NCI-H1417 treated with DMSO at 0.1 percent for 48 hours (cell line): ENCODE data around the gene HOMEZ.

Source experiments
- DNase-seq: peaks from one replicate; lab custom pipeline; 2025; lab: John Stamatoyannopoulos, UW

Gene HOMEZ

DNA sequence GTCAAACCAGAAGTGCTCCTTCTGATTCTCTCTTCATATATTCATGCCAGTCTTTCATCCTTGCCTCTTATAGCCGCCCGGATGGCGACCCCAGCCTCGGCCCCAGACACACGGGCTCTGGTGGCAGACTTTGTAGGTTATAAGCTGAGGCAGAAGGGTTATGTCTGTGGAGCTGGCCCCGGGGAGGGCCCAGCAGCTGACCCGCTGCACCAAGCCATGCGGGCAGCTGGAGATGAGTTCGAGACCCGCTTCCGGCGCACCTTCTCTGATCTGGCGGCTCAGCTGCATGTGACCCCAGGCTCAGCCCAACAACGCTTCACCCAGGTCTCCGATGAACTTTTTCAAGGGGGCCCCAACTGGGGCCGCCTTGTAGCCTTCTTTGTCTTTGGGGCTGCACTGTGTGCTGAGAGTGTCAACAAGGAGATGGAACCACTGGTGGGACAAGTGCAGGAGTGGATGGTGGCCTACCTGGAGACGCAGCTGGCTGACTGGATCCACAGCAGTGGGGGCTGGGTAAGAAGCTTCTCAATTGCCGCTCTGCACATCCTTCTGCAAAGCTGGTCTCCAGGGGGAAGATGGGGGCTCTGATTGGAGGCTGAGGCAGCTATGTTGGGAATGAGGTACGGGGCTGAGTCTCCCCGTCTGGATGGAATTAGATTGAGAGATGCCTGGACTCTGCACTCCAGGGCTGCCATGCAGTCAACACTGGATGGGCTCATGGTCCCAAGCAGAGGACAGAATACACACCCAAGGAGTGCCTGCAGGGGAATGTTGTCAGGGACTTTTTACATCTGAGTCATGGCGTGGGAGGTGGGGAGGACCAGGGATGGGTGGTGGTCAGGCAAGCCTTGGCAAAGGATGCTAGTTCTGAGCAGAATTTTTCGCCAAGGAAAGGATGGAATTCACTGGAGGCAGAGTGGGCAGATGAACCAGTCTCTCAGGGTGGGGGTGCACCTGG, 22.0 kb upstream of the HOMEZ start:
- no peak for DNase-seq

DNA sequence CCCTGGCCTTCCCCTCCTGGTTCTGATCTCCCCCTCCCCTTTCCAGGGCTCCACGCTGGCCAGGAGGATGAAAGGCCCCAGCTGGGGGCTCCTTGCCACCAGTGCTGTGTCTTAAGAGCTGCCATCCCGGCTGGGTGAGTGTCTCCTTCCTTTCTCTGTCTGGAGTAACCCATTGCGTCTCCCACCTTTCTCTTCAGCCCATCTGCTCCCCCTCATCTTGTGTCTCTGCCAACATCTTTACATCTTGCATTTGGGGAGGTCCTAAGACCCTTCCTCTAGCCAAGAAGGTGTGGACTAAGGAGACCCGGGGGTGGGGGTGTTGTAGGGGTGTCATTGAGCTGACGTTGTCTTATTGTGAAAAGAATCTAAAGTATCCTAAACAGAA, 21.2 kb upstream of the HOMEZ start:
- no peak for DNase-seq

DNA sequence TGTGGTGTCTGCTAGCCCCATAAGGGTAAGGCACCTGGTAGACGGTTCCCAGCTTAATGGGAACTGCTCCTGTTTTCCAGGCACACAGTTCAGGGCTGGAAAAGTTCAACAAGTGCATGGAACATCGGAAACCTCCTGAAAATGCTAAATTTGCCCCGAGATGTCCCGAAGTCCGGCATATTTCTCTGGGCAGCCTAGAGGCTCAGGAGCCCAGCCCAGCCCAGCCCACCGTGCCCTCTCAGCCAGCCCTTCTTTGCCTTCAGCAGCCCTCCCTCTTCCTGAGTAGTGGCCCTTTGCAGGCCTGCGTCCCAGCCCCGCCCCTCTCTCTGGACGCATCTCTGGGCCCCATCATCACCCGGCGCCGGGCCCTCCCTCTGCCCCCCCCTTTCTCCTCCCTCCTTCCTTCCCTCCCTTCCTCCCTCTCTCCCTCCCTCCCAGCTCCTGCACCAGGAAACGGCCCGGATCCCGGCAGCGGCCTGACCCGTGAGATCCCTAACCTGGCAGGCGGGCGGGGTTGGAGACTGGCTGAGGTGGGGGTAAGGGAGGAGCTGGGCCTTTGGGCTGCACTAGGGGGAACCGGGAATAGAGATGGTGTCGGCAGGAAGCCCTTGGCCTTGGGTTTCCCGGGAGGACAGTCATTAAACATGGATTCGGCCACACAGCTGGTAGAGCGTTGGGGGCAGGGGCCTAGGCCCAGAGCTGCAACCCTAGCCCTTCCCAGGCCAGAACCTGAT, 20.6 kb upstream of the HOMEZ start, which contains the start of gene BCL2L2:
Gene BCL2L2, plus strand, starts transcription at position 422 of the 734 bp plus-strand sequence. CDS start 935 bp downstream, outside the sequence.
- DNase-seq, result peak; percentile 26

DNA sequence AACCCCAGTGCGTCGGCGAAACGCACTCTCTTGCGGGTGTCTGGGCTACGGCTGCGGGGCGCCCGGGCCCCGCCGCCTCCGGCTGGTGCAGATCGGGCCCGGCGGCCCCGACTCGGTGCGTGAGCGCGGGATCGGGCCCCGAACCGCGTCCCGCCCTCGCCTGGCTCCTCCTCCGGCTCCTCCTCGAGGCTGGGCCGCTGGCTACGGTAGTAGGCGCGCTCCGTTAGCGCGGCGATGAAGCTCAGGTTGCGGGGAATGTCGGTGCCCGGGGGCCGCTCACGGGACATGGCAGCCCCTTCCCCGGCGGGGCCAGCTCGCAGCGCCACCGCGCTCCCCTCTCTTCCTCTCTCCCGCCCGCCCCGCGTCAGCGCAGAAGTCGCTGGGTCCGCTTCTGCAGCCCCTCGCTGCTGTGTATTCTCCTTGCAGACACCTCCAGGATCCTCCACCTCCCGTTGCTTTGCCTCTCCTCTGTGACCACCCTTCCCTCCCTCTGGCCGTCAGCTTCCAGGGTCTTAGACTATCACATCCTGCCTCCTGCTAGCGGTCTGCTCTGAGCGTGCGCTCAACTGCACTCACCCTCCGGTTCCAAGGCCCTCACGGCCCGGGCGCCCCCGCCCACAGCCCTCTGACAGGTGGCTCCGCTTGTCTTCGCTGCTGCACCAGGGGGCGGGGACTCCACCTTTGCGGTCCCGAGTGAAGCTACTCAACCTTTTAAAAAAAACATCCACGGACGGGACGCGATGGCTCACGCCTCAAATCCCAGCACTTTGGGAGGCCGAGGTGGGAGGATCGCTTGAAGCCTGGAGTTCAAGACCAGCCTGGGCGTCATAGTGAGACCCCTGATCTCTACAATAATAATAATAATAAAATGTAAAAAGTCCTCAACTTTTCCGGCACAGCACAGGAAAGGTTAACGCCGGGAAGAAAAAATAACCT, 16.6 kb upstream of the HOMEZ start, which contains the start of gene PPP1R3E:
Gene PPP1R3E, minus strand, starts transcription at position 570 of the 936 bp plus-strand sequence. Its CDS starts 283 bp downstream, at position 287.
- DNase-seq, result peak; percentile 26

DNA sequence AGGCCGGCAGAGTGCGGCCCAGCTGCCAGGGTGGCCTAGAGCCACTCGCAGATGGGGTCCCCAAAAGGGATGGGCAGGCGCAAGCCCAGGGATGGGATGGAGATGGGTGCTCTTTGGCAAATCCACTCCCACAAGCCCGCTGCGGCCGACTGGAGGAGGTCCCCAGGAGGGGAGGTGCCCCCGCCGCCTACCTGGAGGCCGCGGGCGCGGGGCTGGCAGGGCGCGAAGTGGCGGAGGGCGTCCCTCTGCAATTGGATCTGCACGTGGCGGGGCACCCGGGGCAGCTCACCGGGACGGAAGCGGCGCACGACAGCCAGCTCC, 16.0 kb upstream of the HOMEZ start:
- no peak for DNase-seq

DNA sequence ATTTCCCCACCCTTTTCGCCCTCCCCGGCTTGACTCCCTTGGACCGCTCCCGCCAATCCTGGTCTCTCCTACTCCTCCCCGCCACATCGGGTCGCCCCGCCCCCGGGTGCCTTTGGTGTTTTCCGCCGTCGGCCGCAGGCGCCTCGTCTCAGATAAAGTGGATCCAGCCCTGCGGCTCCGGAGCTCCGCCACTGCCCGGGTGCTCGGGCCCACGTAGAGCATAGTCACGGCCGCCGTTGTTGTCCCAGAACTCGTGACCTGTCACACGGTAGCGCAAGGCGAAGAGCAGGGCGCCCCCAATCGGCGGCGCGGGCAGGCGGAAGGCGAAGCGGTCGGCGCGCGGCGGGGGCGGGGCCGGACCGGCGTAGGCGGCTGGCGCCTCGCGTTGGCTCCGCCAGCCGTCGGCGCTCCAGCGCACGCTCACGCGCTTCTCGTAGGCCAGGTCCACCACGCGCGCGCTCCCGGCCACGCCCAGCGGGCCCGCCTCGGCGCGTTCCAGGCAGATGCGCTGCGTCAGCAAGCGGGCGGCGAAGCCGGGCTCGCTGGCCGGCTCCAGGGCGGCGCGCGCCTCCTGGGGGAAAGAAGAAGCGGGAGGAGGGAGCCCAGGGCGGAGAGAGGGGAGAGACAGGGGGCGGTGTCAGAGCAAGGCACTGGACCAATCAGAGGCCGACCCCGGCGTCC, 15.5 kb upstream of the HOMEZ start:
- peak; percentile 98 for DNase-seq

DNA sequence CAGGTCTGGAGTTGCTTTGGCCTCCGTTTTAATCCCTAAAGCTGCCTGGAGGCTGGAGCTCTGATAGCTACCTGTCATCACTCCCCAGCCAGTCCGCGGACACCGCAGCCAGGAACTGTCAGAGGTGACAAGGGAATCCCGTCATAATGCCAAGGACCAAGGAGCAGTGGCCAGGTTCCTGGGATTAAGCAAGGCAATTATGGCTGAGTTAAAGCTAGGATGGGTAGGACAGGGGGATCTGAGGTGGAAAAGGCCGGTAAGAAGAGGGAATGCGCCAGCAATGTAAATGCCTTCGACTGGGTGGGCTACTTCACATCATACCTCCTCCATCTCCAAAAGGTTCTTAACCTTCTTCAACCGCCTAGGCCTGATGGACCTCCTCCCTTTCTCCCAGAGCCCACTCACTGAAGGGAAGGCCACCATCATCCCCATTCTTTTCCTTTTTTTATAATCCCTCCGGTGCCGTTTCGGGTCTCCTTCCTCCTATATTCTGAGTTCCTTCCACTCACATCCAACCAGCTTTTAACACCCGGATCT, 14.8 kb upstream of the HOMEZ start:
- no peak for DNase-seq

DNA sequence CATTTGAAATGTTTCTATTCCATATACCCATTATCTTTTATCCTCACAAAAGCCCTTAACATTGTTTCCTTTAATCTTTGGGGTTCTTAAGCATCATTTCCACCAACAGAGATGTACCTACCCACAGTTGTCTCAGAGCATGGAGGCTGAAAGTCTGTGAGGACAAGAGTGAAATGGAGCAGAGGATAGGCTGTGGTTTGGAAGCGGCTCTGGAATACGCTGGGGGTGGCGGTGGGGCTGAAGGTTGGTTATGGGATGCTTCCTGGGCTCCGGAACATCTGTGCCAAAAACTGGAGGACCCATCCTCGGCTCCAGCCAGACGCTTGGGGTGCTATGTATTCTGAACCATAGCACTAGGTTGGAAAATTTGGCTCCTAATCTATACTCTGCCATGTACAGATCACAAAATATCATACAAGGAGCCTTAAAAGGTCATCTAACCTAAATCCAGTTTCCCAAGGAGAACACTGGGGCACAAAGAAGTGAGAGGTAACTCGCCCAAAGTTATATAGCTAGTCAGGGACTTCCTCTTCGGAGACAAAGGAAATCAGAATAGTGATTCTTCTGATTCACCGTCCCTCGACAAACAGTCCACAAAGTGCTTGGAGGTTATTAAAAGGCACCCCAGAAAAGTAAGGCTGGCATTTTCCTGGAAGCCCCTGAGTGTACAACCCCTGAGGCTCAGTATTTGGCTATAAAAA, 14.2 kb upstream of the HOMEZ start:
- no peak for DNase-seq

DNA sequence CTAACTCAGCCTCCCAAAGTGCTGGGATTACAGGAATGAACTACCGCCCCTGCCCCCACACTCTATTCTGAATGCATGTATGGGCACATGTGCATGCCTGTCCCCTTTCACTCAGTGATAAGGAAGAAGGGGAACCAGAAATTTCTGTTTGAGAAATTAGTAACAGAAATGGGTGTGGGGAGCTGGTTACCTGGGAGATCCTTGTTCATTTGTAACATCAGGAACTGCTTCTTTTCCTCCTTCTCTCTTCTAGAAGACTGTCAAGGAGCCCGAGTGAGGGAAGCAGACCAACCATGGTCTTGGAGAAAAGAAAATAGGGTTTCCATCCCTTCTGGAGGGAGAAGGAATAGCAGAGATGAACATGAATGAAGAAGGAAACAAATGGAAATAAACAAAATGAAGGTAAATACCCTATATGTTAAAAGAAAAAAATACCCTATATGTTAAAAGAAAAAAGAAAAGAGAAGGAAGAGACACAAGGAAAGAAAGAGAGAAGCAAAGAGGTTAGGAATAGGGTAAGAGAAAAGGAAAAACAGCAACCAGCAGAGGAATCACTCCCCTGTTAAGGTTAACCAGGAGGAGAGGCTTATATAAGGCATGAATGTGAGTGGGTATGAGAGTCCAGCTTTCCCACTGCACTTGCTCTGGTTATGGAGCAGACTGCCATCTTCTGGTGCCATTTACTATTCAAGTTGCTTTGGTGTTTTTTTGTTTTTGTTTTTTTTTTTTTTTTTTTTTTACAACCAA, 13.5 kb upstream of the HOMEZ start:
- DNase-seq, result no peak

DNA sequence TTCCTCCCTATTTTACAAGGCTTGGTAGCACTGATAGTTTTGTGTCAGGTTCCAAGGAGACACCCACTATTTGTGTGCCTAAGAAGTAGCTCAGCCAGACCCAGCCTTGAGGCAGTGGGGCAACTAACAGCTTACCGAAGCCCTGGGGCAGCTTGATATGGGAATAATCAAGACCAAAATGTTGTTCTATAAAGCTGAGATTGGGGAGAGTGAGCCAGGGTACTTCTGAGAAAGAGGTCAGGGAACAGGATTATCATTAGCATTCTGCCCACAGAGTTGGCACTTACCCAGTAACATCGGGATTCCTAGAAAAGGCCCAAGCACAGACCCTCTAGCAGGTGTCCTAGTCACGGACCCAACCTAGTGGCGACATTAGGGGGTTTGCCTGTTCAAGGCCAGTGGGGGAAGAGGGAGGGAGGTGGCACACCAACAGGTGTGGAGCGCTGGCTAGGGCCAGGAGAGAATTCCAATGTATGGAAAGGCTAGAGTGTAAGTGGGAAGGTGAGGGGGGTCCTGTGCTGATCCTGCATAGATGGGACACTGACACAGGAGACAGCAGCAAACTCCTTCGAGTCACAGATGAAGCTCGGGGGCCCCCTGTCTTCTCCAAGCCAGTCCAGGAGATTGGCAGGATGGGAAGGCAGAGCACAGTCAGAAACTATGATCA, 11.8 kb upstream of the HOMEZ start:
- DNase-seq, result no peak

DNA sequence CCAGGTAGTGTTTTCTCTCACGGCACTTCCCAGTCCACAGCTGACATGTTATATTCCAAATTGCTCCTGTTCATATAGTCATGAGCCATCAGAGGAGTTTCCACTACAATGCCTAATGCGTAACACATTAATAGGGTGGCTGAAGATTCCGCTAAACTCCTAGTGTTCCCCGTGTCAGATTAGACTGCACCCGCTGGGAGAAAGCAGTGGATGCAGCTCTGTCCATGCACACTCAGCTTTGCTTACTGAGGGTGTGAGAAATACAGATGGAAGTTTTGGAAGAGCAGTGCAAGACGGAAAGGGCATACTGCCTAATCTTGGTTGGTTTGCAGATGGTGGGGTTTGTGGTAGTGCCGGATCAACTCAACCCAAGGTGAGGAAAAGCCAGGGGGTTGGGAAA, 11.2 kb upstream of the HOMEZ start:
- no peak for DNase-seq

DNA sequence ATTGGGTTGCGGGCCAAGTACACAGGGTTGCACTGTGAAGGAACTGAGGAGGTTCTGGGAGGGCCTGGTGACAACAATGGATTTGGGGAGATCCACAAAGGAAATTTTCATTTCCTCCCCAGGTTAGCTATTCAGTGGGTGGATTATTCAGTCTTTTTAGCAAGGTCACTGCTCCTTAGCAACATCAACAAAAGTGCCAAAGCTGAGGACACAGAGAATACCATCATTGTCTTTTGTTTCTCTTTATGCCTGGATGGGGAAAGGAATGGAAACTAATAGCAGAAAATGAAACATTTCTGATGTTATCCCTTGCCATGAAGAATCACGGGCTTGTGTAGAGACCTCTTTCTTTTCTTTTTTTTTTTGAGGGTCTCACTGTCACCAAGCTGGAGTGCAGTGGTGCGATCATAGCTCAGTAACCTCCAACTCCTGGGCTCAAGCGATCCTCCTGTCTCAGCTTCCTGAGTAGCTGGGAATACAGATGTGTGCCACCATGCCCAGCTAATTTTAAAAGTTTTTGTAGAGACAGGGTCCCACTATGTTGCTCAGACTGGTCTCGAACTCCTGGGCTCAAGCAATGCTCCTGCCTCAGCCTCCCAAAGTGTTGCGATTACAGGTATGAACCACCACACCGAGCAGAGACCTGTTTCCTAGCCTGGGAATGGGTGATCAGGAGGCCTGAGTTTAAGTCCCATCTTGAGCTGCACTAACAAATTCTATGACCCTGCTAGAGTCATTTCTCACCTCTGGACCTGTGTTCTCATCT, 10.3 kb upstream of the HOMEZ start:
- DNase-seq, result no peak

DNA sequence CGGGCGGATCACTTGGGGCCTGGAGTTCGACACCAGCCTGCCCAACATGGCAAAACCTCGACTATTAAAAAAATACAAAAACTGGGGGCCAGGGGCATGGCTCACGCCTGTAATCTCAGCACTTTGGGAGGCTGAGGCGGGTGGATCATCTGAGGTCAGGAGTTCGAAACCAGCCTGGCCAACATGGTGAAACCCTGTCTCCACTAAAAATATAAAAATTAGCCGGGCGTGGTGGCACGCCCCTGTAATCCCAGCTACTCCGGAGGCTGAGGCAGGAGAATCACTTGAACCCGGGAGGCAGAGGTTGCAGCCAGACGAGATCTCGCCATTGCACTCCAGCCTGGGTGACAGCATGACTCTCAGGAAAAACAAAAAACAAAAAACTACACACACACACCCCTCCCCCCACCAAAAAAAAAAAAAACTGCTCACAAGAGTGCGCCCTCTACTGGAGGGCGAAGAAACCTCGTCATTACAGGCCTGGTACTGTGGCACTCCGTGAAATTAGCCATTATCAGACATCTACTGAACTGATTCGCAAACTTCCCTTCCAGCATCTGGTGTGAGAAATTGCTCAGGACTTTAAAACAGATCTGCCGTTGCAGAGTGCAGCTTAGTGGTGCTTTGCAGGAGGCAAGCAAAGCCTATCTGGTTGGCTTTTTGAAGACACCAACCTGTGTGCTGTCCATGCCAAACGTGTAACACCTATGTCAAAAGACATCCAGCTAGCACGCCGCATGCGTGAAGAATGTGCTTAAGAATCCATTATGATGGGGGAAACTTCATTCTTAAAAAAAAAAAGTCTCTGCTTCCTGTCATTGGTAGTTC, 9.0 kb upstream of the HOMEZ start:
- DNase-seq, result no peak

DNA sequence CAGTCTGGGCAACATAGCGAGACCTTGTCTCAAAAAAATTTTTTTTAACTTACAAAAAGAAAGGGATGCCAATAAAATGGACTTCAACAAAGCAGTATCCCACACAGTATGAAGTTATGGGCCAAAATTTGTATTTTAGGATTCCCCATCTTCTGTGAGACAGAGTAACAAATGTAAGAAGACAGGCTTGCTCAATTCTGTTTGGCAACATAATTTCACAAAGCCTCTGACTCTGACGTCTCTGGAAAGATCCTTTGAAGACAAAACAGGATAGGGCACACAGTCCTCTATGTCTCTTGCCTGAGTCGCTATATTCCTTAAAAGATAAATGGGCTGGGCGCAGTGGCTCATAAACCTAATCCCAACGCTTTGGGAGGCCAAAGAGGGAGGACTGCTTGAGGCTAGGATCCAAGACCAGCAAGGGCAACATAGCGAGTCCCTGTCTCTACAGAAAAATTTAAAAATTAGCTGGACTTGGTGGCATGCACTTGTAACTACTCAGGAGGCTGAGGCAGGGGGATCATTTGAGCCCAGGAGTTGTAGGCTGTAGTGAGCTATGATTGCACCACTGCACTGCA, 1.1 kb upstream of the HOMEZ start:
- DNase-seq, result no peak

DNA sequence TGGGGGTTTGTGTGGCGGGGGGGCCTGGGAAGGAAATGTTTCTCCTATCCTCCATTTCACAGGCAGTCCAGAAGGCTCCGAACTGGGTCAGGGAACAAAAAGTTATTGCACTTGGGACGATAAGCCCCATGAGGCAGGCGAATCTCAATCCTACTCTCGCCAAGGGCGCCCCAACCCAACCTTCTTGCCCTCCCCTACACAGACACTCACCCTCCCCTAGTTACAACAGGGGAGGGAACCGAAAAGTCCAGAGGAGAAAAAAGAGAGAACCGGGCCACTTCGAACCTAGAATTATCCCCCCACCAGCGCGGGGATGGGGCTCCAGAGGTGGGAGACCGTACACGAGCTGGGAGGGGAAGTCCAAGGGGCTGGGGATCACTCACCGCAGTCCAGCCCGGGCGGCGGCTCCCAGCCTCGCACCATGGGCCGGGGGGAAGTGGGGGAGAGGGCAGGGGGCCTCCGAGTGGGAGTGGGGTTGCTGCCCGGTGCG, 357 bp downstream of the HOMEZ start:
- DNase-seq, result no peak

DNA sequence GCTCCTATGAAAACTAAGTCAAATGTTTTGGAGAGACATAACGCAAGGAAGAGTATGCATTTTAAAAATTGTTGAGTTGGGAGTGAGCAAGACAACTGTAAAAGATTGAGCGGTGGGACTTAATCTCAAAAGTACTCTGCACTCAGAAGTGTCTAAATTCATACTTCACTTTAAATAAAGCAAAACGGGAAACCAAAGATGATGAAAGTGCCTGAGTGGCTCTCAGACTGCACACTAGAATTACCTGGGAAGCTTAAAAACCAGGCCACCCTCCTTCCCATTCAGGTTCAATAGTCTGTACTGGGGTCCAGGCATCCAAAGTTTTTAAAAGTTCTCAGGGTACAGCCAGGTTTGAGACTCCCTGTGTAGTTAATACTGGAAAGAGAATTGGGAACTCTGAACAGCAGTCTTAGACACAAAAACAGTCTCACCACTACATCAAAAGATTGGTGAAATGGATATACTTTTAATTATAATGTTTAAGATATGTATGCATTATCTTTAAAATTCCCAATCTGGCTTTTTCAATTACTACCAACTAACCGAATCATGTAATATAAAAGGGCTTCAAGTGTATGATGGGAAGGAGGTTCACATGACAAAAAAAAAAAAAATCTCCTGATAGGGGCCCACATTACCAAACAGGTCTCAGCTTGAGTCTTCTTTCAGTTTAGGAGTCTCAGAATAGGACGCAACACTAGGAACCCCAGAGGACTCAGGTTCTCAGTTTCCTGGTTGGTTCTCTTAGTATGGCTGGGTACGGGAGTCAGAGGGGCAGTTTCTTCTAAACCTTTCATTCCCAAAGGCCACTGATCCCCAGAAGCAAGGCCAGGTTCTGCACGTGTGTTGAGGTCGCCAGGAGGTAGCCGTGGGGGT, 1.0 kb downstream of the HOMEZ start:
- no peak for DNase-seq
